OCI-LY7 (cell line): Measurements from ENCODE around the gene C15orf62.

Experiments used
- CTCF ChIP-seq: fragments of 200-600 bp; sonication (generic); conservative IDR thresholded peaks from 2 replicates; pipeline ENCODE4 v1.5.1; 2014; ENCODE audit warnings: mild to moderate bottlenecking, antibody characterized with exemption, low read length, moderate library complexity, mixed read lengths
- EZH2phosphoT487 ChIP-seq: fragments of 200-600 bp; sonication (generic); IDR thresholded peaks from 2 replicates; pipeline ENCODE4 v1.6.1; 2018; ENCODE audit warnings: low read depth, borderline replicate concordance, mild to moderate bottlenecking, mixed run types, antibody characterized with exemption, low read length, moderate library complexity, mixed read lengths

- TF ChIP-seq CTCF (peak; percentile 53), EZH2phosphoT487 (no peak)
Observed at GRCh38 chr15:40763801-40764628, 5.8 kb upstream of the C15orf62 start, which contains the start of gene GCHFR.
